Testis (tissue), 2 donors: ENCODE data around the gene OTUB1.

Source experiments
- CTCF ChIP-seq, 3 experiments: fragments of 450-650 bp in 2 of 3; fragments of 200-600 bp in 1 of 3; sonication (generic) in 1 of 3; IDR thresholded peaks; one replicate each; pipeline ENCODE4 v1.5.1; 2016 to 2019; ENCODE audit warnings: antibody characterized with exemption in 3 of 3, mild to moderate bottlenecking in 2 of 3, moderate library complexity in 1 of 3
- POLR2A ChIP-seq: fragments of 450-650 bp; IDR thresholded peaks from one replicate; pipeline ENCODE4 v1.6.1; 2017; ENCODE audit warnings: antibody characterized with exemption, mild to moderate bottlenecking, moderate library complexity

GRCh38 chr11:63986156-63986931, at the start of gene OTUB1:
- TF ChIP-seq CTCF (IDR thresholded peaks at IDR 0.05): no peak
- peak; percentile 3 for TF ChIP-seq POLR2A
